K562 (cell line): ENCODE data around the gene ZNF778. TPM values are rescaled to one million over a fixed set of nuclear protein-coding genes. Genes with fewer than 3 reads are reported as not detected.

Experiments used
- ARID2 ChIP-seq: fragments of 450-650 bp; IDR thresholded peaks from 2 replicates; pipeline ENCODE4 v1.6.1; 2017; ENCODE audit warnings: antibody characterized with exemption, mild to moderate bottlenecking
- EHMT2 ChIP-seq: fragments of 450-650 bp; IDR thresholded peaks from 2 replicates; pipeline ENCODE4 v1.6.1; 2018; ENCODE audit warnings: antibody characterized with exemption
- ETS2 ChIP-seq: IDR thresholded peaks from 2 replicates; pipeline ENCODE4 v1.6.1; 2016; ENCODE audit warnings: borderline replicate concordance, missing genetic modification characterization, mild to moderate bottlenecking, moderate library complexity, missing compliant biosample characterization; ENCODE audit not compliant: poor library complexity, severe bottlenecking
- FOXJ2 ChIP-seq: fragments of 200-800 bp; sonication (Bioruptor generic); IDR thresholded peaks from 2 replicates; pipeline ENCODE4 v1.6.1; 2016; ENCODE audit warnings: missing genetic modification characterization, missing compliant biosample characterization
- FOXP1 ChIP-seq: sonication (generic); formaldehyde crosslinking; IDR thresholded peaks from 2 replicates; pipeline ENCODE4 v1.8.0; 2022; ENCODE audit warnings: mild to moderate bottlenecking, missing genetic modification reagents
- FUS ChIP-seq: fragments of 200-400 bp; formaldehyde crosslinking; optimal IDR thresholded peaks from 2 replicates; pipeline ENCODE3; 2017; ENCODE audit warnings: low read depth, low read length
- HNRNPH1 ChIP-seq: fragments of 200-400 bp; formaldehyde crosslinking; optimal IDR thresholded peaks from 2 replicates; pipeline ENCODE3; 2017; ENCODE audit warnings: low read depth, mild to moderate bottlenecking, low read length, moderate library complexity
- KAT2B ChIP-seq: IDR thresholded peaks from one replicate; pipeline ENCODE4 v1.6.1; 2012; ENCODE audit warnings: low read depth, mild to moderate bottlenecking, control low read depth, inconsistent platforms, low read length, moderate library complexity
- KLF13 ChIP-seq: fragments of 450-650 bp; IDR thresholded peaks from 2 replicates; pipeline ENCODE4 v1.6.1; 2016; ENCODE audit warnings: missing genetic modification characterization, low read depth, mild to moderate bottlenecking, missing compliant biosample characterization, moderate library complexity, borderline replicate concordance
- MCM7 ChIP-seq, 2 experiments: fragments of 450-650 bp; IDR thresholded peaks; 2 replicates each; pipeline ENCODE4 v1.6.1; 2016 to 2018
- RHOXF2B ChIP-seq: fragments of 250-450 bp; sonication (Bioruptor Pico); conservative IDR thresholded peaks from 2 replicates; pipeline ENCODE4 v1.5.1; 2021
- SMAD3 ChIP-seq: fragments of 450-650 bp; formaldehyde crosslinking; conservative IDR thresholded peaks from 2 replicates; pipeline ENCODE4 v1.4.0; 2020; ENCODE audit warnings: mild to moderate bottlenecking
- ZFPM2 ChIP-seq: fragments of 250-450 bp; sonication (Bioruptor Pico); IDR thresholded peaks from 2 replicates; pipeline ENCODE4 v1.5.1; 2022; ENCODE audit warnings: mild to moderate bottlenecking
- ZNF197 ChIP-seq: fragments of 200-800 bp; sonication (Bioruptor generic); IDR thresholded peaks from 2 replicates; pipeline ENCODE4 v1.6.1; 2016; ENCODE audit warnings: low read depth, missing genetic modification characterization, missing compliant biosample characterization
- polyA plus RNA-seq, 8 experiments: library from polyadenylated mRNA; depleted of rRNA in 4 of 8; stranded (reverse) in 5 of 8; unstranded in 3 of 8; fragments of >200 nt; fragmentation: Nextera tagmentation in 2 of 8; fragmentation: Illumina TruSeq in 1 of 8; extraction: Ambion mirVana in 2 of 8; extraction: Trizol in 1 of 8; gene quantifications; 2 replicates each; pipeline versions ENCODE4 v1.2.1 to v1.2.3, GENCODE V29; 2011 to 2014; ENCODE audit warnings: inconsistent platforms in 1 of 8, missing spikeins in 1 of 8
- total RNA-seq, 7 experiments: library from RNA; depleted of rRNA in 6 of 7; stranded (reverse); fragments of >200 nt in 6 of 7; fragmentation: Illumina TruSeq in 2 of 7; extraction: Trizol in 2 of 7; gene quantifications; 2 replicates each; pipeline versions ENCODE4 v1.2.1 to v1.2.3, GENCODE V29; 2011 to 2021; ENCODE audit warnings: low replicate concordance in 1 of 7
- TF ChIP-seq, protein P1 (sequence below), 2 experiments: fragments of 450-650 bp in 1 of 2; sonication (generic) in 1 of 2; formaldehyde crosslinking in 1 of 2; IDR thresholded peaks; 2 replicates each; pipeline versions ENCODE4 v1.7.1 to v1.9.0; 2016 to 2022; ENCODE audit warnings: inconsistent platforms in 1 of 2, mild to moderate bottlenecking in 1 of 2, missing genetic modification reagents in 1 of 2
- TF ChIP-seq, protein P2 (sequence below): fragments of 200-800 bp; sonication (Bioruptor generic); IDR thresholded peaks from 2 replicates; pipeline ENCODE4 v1.6.1; 2017; ENCODE audit warnings: missing genetic modification characterization, missing compliant biosample characterization

ZNF778 gene
- total and polyA plus RNA-seq, 9 of the 15 experiments (the other 6 are each of a cell fraction or from before 2014, with no cell fraction given): 0.70 to 60.6 (median 7.5) TPM

DNA sequence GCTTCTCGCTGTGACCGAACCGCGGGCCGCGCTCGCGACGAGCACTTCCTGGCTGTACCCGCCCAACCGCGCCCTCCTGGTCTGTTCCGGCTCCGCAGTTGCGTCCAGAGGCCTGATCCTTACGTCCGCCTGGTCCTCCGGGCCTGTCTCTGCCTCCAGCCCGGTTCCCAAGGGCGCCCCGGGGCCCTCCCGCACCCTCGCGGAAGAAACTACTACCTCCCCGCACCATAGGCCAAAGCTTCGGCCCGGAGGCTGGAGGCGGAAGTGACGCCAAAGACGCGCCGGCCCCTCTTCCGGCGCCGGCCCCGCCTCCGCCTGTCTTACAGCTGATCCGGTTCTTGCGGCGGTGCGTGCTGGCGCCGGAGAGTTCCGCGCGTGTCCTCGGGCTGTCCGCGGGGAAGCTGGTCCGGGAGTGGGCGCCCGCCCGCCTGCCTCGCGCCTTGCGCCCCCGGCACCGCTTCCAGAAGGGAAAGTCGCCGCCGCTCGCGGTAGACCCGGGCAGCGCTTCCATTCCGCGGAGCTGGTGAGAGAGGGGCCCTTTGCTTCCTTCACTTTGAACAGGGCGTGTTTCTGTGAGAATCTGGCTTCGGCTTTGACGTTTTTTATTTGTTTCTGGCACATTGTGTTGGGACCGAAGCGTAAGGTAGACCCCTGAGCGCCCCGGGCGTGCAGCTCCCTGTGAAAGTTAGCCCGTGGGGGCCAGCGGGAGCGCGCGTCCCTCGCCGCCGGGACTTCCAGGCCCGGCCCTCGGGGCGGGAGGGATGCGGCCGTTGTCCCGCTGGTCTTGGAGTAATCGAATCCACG lies at the start of gene ZNF778 (continued):
- TF ChIP-seq, protein P1, sequence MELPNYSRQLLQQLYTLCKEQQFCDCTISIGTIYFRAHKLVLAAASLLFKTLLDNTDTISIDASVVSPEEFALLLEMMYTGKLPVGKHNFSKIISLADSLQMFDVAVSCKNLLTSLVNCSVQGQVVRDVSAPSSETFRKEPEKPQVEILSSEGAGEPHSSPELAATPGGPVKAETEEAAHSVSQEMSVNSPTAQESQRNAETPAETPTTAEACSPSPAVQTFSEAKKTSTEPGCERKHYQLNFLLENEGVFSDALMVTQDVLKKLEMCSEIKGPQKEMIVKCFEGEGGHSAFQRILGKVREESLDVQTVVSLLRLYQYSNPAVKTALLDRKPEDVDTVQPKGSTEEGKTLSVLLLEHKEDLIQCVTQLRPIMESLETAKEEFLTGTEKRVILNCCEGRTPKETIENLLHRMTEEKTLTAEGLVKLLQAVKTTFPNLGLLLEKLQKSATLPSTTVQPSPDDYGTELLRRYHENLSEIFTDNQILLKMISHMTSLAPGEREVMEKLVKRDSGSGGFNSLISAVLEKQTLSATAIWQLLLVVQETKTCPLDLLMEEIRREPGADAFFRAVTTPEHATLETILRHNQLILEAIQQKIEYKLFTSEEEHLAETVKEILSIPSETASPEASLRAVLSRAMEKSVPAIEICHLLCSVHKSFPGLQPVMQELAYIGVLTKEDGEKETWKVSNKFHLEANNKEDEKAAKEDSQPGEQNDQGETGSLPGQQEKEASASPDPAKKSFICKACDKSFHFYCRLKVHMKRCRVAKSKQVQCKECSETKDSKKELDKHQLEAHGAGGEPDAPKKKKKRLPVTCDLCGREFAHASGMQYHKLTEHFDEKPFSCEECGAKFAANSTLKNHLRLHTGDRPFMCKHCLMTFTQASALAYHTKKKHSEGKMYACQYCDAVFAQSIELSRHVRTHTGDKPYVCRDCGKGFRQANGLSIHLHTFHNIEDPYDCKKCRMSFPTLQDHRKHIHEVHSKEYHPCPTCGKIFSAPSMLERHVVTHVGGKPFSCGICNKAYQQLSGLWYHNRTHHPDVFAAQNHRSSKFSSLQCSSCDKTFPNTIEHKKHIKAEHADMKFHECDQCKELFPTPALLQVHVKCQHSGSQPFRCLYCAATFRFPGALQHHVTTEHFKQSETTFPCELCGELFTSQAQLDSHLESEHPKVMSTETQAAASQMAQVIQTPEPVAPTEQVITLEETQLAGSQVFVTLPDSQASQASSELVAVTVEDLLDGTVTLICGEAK (IDR thresholded peaks at IDR 0.05): peak; percentile 97
- TF ChIP-seq, protein P1 (CRISPR knock-in tag; IDR thresholded peaks at IDR 0.05): no peak
- no peak for TF ChIP-seq SMAD3 (CRISPR knock-in tag)
- TF ChIP-seq EHMT2: no peak
- peak; percentile 77; the same call in 1 of the 2 replicates for TF ChIP-seq KLF13
- TF ChIP-seq HNRNPH1: no peak
- TF ChIP-seq ZNF197 (CRISPR knock-in tag): no peak
- TF ChIP-seq, protein P2, sequence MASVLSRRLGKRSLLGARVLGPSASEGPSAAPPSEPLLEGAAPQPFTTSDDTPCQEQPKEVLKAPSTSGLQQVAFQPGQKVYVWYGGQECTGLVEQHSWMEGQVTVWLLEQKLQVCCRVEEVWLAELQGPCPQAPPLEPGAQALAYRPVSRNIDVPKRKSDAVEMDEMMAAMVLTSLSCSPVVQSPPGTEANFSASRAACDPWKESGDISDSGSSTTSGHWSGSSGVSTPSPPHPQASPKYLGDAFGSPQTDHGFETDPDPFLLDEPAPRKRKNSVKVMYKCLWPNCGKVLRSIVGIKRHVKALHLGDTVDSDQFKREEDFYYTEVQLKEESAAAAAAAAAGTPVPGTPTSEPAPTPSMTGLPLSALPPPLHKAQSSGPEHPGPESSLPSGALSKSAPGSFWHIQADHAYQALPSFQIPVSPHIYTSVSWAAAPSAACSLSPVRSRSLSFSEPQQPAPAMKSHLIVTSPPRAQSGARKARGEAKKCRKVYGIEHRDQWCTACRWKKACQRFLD (CRISPR knock-in tag): no peak
- no peak for TF ChIP-seq ARID2
- no peak for TF ChIP-seq FOXP1 (CRISPR knock-in tag)
- TF ChIP-seq RHOXF2B (CRISPR knock-in tag): no peak
- TF ChIP-seq FUS: no peak
- TF ChIP-seq MCM7 (IDR thresholded peaks at IDR 0.05): no peak
- TF ChIP-seq KAT2B: no peak
- no peak for TF ChIP-seq ZFPM2 (CRISPR knock-in tag)
- no peak for TF ChIP-seq FOXJ2 (tag)
- TF ChIP-seq ETS2 (tag): no peak
